Activated naive CD4-positive, alpha-beta T cell treated with anti-CD3 and anti-CD28 coated beads, Interleukin-2, amount 50 U/mL, for 16 hours (primary cell): ENCODE measurements around the gene MRPS33.
"Not testable (repeated sequence)": the region's sequence is repeated elsewhere in the genome, so short reads cannot be mapped to it uniquely, and the experiment has no call there.

ENCODE experiments used
- DNase-seq: peaks from one replicate; pipeline ENCODE4 v3.0.0-alpha.2; 2020

The MRPS33 gene

GRCh38 chr7:141012044-141012685, 2.6 kb downstream of the MRPS33 start:
- peak; percentile 76 for DNase-seq

GRCh38 chr7:141011443-141011842, 3.3 kb downstream of the MRPS33 start:
- DNase-seq = no peak

DNA sequence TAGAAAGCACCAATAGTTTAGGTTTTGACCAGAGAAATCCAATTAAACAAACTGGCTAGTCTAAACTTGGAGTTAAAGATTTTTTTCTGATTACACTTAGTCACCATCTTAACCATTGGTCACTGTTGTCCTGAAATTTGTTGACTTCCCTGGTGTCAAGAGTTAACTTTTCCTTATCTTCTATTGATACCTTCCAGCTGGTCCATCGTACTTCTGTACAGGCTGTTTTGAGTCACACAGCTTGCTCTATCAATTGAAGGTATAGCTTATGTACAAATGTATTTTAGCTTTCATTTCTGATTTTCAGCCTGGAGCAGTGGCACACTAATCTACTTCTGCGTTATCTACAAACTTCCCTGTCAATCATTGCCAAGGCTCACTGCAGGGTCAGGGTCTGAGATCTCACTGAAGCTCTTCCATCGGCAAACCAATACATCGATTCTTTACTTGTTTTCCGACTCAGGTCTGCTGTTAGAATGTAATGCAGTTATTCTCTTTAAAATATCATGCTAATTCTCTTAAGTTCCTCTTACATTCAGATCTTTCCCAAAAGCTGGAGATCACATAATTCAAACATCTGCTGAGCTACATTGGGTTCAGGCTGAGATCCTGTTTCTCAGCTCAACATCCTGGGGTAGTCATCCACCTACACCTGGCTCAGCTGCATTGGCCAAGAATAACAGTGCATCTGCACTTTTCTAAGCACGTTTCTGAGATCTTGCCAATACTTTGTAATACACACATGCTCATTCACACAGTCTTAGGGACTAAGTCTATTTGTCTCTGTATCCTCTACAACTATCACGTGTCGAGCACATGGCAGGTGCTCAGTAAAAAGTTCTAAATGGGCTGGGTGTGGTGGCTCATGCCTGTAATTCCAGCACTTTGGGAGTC, 11.3 kb downstream of the MRPS33 start:
- DNase-seq = no peak

GRCh38 chr7:141001546-141001945, 13.2 kb downstream of the MRPS33 start:
- no peak for DNase-seq

GRCh38 chr7:141001122-141001521, 13.6 kb downstream of the MRPS33 start:
- no peak for DNase-seq

DNA sequence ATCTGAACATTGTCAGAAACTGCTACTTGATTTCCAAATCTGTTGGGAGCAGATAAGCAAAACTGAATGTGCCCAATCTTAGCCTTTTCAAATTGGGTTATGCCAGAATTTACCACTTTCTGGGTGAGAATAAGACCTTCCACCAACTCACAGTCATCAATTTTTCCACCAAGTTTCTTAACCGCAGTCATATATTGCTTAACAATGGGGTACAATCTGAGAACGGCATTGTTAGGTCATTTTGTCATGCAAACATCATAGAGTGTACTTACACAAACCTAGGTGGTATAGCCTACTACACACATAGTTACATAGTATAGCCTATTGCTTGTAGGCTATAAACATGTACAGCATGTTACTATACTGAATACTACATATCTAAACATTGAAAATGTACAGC, 16.0 kb downstream of the MRPS33 start:
- DNase-seq = no peak

DNA sequence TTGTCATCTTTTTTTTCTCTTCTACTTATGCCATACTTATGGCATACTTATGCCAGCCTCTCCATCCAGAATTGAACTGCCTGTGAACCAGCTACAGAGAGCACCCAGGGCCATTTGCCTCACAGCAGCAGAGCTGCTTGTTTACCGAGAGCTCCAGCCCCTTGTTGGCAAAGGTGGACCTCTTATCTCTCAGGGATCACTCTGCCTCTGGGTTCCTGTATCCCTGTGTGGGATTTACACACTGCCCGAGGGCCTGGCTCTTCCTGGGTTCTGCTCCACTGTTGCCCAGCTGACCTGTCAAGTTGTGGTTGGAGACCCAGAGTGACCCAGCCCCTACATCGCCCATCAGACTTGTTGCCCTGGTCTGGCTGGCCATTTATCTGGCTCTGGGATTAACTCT, 22.3 kb downstream of the MRPS33 start:
- no peak for DNase-seq

DNA sequence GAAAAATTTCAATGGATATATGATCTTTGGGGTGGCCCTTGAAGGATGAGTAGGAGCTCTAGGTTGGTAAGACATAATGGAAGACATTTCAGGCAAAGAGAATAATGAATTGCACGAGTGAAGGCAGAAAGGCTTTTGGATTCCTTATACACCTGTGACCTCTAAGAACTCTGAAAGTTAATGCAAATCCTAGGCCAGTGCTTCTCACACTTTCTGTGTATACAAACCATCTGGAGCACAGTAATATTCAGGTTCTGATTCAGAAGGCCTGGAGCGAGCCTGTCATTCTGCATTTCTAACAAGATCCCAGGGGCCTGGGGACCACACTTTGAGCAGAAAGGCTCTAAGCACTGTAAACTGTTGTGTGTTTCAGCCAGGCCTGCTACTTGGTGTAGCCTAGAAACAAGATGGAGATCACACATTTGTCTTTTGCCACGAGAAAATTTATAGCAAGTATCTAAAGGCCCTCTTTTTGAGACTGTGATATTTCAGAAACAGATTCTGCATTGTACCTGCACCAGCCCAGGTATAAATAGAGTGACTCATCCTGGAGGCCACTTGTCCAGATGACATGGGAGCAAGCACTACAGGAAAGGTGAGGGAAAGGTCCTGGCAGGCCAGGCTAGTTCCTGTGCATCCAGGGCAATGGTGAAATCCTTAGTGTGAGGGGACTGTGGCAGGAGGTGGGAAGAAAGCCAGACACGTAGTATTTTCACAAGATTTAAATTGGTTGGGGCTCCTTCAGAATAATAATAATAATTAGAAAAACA, 24.4 kb downstream of the MRPS33 start:
- DNase-seq = no peak

DNA sequence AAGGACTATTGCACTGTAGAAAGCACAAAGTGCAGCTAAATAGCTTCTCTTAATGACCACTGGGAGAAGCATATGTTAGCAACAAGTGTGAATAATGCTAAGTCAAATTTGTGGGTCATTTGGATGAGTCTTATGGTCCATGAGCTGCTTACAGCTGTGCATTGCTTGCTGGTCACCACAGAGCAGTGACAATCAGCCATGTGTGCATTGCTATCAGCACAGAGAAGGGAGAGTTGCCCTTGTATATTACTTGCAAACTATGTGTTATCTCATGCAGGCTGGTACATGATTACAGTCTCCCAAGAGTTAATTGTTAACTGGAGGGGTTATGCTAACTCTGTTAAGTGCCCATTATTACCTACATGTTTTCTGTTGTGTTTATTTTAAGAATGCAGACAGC, 25.7 kb downstream of the MRPS33 start:
- DNase-seq = no peak

DNA sequence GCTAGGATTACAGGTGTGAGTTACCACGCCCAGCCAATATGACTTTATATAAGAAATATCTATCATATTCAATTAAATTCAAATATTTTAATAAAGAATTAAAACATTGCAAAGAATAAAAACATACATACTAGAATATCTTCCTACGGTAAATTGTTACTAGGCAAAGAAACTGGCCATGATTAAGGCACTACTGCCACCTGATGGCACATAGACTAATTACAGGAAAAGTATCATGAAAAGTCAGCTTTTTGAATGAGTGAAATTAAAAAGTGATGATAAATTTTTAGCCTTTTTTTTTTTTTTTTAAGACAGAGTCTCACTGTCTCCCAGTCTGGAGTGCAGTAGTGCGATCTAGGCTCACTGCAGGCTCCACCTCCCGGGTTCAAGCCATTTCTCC, 30.9 kb downstream of the MRPS33 start:
- no peak for DNase-seq

GRCh38 chr7:140982508-140982907, 32.2 kb downstream of the MRPS33 start:
- DNase-seq = no peak

DNA sequence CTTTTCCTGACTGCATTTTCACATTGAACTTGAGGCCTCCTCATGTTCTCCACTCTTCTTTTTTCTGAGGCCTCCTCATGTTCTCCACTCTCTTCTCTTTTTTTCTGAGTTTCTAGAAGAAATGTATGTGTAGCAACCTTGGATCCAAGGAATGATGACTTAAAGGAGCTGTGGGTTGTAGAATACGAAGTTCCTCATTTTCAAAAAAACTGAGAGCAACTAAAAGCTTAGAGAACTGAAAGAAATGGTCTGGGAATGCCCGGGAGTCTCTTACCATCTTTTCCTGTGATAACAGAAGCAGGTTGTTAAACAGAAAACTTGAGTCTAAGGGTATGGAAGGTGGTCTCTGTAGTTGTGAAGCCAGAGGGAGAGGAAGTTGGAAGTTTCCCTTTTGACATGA, 32.8 kb downstream of the MRPS33 start:
- DNase-seq = no peak

DNA sequence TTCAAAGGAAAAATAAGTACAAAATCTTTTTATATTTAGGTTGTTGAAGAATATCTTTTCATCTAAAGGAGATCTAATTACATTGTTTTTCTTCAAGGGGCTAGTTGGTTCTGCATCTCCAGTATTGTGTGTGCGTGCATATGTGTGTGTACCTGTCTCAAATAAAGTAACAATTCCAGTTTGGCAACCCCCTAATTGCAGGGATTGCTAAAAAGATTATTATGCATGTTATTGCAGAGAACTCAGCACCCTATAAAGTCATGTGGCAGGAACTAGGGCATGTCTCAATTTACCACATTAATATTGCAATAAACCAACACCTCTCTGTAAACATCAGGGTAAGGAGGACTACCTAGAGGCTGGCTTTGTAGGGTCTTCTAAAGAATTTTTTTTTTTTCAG, 37.0 kb downstream of the MRPS33 start:
- no peak for DNase-seq

DNA sequence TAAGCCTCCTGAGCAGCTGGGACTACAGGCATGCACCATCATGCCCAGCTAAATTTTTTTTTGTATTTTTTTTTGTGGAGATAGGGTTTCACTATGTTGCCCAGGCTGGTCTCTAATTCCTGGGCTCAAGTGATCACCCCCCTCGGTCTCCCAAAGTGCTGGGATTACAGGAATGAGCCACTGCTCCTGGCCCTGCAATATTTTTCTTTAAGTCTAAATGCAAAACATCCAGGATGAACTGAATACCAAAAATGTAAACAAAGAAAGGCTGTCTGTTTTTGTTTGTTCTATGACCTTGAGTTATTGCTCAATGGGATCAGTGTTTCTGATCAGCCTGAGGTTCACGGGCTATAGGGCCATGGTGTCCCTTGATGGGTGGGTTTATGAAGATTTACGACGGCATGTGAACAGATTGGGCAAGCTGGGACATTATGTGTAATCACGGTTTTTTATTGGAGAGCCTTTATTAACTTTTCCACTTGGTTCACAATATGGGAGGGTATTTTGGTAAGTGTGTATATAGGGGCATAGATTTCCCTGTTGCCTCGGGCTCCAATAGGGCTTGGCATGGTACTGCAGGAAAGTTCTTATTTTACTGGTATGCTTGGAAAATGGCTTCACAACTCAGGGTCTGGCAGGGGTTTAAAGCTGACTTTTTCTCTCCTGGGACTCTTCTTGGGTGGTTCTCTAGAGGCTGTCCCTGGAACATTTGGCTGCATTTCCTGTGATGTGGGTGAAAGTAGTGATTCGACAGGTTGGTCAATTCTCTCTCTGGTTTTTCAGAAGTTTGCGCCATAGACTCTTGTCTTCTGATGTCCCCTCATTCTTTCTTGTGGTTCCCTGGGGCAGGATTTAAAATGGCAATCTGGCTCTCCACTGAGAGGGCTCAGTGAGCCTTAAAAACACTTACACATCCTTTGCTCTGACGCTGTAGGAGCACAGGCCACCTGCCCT, 41.6 kb downstream of the MRPS33 start:
- DNase-seq = no peak

GRCh38 chr7:140972344-140972743, 42.4 kb downstream of the MRPS33 start:
- DNase-seq = no peak

- no peak for DNase-seq
Observed at GRCh38 chr7:140967438-140967837, 47.3 kb downstream of the MRPS33 start.

GRCh38 chr7:140966561-140967233, 48.1 kb downstream of the MRPS33 start:
- no peak for DNase-seq

DNA sequence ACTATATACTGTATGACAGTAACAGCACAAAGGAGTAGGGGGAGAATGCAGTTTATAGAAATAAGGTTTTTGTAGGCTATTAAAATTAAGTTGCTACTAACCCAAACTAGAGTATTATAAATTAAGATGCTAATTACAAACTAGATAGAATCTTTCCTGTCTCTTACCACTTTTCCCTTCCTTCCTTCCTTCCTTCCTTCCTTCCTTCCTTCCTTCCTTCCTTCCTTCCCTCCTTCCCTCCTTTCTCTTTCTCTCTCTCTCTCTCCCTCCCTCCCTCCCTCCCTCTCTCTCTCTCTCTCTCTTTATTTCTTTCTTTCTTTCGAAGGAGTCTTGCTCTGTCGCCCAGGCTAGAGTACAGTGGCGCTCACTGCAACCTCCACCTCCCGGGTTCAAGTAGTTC, 53.6 kb downstream of the MRPS33 start:
- no peak for DNase-seq

GRCh38 chr7:140956997-140957396, 57.8 kb downstream of the MRPS33 start:
- not testable (repeated sequence) for DNase-seq
